Activated CD8-positive, alpha-beta memory T cell treated with anti-CD3 and anti-CD28 coated beads, Interleukin-2, amount 50 U/mL, for 24 hours (primary cell): Measurements from ENCODE around the gene KRT74.
"Not testable (repeated sequence)": the region's sequence is repeated elsewhere in the genome, so short reads cannot be mapped to it uniquely, and the experiment has no call there.

Experiments used
- DNase-seq: peaks from one replicate; pipeline ENCODE4 v3.0.0-alpha.2; 2020; ENCODE audit errors: extremely low read depth

Gene KRT74

DNA sequence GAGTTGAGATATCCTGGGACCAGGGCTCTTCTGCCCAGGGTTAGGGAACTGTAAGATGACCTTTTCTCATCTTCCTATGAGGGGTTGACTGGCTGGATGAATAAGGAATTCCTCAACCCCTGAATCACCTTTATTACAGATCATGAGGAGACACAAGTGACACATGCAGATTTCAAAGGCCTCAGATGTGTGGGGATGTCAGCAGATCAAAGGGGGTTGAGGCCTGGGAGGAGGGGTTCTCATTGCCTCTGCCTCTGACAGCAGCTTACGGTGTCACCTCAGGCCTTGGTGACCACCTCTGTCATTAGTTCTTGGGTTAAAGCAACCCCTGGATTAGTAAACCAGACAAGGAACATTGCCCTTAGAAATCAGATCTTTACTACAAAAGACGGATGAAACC, 29.7 kb upstream of the KRT74 start:
- DNase-seq, result no peak

DNA sequence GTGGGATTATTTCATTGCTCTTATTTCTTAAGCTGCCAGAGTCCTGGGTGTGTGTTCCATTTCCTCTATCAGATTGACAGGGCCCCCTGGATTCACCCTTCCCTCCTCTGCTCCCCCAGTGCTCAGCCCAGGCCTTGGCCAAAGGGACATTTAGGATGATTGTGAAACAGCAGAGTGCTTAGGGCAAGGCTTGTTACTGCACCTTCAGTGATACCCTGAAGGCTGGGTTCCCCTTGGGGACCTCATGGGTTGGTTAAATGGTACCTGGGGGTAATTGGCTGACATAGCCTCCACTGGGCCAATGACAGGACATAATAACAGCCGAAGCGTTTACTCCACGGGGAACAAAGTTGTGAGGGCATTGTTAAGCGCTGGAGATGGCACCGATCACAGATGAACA, 28.9 kb upstream of the KRT74 start:
- DNase-seq, result no peak

DNA sequence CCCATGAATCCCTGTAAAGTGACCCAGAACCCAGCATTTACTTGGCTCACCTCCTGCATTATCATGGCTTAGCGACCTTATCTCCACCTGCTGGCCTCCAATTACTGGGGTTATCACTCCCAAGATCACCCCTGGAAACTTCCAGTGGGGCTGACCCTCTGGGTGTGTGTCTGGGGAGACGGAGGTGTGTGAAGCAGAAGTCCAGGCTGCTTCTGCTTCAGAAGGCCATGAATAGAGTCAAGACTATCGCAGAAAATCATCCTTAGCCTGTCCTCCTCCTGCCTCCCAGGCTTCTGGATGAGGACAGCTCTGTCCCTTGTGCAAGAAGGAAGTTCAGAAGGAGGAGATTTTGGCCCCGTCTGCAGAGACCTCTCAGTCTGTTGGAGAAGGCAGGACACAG, 28.0 kb upstream of the KRT74 start:
- no peak for DNase-seq

DNA sequence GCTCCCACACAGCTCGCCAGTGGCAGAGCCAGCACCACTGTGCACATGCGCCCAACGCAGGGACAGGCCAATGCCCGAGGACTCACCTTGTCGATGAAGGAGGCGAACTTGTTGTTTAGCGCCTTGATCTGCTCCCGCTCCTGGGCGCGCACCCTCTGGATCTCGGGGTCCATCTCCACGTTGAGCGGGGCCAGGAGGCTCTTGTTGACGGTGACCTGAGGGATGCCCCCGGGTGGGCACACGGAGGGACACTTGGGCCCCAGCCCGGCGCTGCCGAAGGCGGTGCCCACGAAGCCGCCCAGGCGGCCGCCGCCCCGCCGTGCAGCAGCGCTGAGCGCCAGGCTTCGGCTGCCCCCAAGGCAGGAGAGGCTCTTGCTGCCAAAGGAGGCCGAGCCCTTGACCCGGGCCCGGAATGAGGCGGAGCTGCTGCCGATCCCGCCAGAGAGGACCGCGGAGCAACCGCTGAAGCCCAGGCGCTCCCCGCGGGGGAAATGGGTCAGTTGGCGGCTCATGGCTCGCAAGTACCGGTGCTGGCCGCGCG, 27.4 kb upstream of the KRT74 start, which contains the start of gene KRT72:
Gene KRT72 (minus strand): TSS at position 523 of the 541 bp plus-strand sequence. CDS start 11 bp downstream, at position 512.
- DNase-seq, result no peak

DNA sequence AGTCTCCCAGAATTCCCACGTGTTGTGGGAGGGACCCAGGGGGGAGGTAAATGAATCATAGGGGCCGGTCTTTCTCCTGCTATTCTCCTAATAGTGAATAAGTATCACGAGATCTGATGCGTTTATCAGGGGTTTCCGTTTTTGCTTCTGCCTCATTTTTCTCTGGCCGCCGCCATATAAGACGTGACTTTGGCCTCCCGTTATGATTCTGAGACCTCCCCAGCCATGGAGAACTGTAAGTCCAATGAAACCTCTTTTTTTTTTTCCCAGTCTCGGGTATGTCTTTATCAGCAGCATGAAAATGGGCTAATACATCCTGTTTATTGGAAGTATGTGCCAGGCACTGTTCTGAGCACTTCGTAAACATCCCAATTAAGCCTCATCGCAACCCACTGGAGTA, 26.8 kb upstream of the KRT74 start:
- no peak for DNase-seq

DNA sequence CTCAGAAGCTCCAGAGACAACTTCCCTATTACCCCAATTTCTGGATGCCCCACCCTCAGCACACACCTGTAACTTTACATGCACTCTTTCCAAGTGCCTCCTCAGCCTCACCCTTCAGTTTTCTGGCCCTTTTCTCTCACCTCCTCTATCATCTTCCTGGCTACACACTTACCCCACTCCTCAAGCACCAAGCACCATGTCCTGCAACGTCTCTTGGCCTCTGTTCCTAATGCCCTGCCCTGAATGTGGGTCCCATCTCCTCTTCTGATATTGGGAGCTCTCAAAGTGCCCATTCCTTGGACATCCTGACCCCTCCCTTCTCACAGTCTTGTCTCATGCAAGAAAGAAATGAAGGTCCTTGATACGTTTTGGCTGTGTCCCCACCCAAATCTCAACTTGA, 26.4 kb upstream of the KRT74 start:
- DNase-seq, result no peak

DNA sequence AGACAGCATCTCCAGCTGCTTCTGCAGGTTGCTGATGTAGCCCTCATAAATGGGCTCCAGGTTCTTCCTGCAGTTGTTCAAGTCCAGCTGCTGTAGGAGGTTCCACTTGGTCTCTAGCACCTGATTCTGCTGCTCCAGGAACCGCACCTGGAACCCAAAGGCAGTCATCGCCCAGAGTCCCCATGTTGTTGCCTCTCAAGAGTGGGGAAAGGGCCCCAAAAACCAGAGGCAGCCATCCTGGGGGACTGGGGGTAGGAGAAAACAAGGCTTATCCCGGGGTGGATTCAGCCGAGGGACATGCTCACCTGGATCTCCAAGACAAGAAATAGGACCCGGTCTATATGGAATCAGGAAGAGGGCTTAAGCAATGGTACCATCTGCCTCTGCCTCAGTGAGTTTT, 25.3 kb upstream of the KRT74 start:
- no peak for DNase-seq

DNA sequence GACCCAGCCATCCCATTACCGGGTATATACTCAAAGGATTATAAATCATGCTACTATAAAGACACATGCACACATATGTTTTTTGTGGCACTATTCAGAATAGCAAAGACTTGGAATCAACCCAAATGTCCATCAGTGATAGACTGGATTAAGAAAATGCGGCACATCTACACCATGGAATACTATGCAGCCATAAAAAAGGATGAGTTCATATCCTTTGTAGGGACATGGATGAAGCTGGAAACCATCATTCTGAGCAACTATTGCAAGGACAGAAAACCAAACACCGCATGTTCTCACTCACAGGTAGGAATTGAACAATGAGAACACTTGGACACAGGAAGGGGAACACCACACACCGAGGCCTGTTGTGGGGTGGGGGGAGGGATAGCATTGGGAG, 20.6 kb upstream of the KRT74 start:
- not testable (repeated sequence) for DNase-seq

DNA sequence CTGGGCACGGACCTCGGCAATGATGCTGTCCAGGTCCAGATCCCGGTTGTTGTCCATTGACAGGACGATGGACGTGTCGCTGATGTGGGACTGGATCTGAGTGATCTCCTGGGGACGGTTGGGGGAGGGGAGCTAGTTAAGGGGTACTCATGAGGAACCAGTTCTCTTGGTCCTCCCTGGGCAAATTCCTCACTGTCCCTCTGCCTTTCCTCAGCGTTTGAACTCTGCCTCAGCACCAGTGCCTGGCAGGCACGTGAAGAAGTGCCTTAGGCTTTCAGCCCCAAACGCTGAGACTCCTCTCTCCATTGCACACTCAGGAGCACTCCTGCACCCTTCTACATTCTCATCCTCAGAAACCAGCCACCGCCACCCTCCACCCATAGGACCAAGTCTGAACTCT, 17.9 kb upstream of the KRT74 start:
- DNase-seq, result no peak

DNA sequence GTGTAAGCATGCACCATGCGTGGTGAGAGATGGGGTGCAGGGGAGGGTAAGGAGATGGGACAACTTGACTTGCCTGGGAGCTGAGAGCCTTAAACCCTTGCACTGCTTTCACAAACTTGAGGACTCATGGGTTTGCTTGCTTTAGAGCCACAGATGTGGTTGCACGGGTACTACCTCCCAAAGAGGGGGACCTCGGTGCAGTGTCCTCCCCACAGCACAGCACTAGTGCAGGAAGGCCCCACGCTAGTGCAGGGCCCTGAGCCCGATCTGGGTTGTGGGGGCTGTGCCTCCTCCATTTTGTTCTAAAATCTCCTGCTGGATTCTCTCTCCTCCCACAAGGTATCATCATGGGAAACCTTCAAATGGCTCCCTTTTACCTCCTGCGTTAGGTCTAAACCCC, 16.4 kb upstream of the KRT74 start:
- DNase-seq, result no peak

DNA sequence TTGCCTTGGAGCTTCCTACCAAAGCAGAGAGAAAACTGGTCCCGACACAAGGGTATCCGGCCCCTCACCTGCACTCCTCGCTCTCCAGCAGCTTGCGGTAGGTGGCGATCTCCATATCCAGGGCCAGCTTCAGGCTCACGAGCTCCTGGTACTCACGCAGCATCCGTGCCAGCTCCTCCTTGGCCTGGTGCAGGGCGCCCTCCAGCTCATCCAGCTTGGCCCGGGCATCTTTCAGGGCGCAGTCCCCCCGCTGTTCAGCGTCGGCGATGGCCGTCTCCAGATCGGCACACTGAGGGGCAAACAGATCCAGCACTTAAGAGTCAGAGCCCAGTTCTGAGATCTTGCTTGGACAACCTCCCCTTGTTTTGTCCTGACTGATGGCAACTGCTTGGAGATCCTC, 13.9 kb upstream of the KRT74 start:
- DNase-seq, result no peak

DNA sequence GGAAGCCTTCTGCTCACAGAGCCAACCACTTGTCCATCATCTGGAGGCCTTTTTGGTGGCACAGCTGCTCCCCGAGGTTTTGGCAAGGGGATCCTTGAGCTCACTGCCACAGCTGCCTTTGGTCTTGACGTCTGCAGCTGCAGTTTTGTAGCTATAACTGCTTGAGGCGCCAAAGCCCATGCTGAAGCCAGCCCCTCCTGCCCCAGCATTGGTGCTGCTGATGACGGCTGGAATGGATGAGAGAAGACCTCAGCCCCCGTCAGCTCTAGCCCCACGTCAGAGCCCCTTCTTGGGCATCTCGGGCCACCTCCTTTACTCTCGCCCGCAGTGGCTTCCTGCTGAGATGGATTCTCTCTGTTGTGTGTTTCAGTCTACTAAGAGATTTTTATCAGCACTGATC, 12.3 kb upstream of the KRT74 start:
- no peak for DNase-seq

DNA sequence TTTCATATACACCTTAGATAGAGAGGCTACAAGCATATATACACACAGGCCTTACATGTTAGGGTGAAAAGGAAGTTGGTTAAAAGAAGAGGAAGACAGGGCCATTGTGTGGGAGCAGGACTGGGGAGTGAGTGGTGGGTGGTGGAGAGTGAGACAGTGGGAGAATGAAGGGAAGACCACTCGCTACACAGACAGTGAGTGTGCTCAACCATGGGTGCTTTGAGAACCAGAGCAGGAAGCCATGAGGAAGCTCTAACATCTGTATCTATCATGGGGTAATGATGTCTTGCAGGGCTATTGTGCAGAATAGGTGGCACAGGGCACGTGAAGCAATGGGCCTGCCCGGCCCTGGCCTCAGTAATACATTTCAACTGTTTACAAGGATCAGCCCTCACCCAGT, 11.4 kb upstream of the KRT74 start:
- no peak for DNase-seq

DNA sequence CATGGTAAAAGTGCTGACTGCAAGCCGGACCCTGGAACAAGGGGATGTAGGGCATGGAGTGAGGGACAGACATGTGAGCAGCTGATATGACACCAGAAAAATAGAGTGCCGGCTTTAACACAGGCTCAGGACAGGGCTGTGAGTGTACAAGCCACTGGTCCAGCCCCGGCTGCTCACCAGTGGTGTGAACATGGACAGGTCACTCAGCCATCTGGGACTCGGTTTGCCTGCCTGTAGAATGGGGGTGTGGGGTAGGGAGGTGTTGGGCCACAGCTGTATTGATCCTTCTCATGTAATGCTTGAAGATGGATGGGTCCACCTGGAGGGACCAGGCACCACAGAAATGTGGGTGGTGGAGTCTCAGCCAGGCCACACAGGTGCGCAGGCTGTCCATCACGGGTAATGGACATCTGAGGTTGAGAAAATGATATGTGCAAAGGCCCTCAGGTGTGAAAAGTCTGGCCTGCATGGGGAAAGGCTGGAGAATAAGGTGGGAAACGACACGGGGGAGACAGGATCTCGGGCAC, 10.6 kb upstream of the KRT74 start:
- no peak for DNase-seq

DNA sequence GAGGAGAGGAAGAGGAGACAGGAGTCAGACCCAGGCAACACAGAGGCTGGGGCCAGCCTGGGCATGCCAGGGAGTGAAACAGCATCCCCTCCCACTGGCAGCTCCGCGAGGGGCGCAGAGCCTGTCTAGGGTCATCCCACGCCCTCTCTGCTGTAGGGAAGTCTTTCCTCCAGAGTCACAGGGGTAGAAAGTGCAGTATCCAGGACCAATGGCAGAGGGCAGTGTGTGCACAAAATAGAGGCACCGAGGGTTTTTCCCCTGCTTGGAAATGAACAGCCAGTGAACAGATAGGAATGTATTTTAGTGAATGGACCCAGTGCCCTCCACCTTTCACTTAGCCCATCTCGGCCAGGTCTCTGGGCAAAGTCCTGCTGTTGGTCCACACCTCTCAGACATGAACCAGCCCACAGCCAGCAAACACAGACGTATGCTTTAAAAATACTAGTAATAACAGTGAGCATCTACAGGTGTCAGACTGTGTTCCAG, 9.4 kb upstream of the KRT74 start:
- peak; percentile 38 for DNase-seq

DNA sequence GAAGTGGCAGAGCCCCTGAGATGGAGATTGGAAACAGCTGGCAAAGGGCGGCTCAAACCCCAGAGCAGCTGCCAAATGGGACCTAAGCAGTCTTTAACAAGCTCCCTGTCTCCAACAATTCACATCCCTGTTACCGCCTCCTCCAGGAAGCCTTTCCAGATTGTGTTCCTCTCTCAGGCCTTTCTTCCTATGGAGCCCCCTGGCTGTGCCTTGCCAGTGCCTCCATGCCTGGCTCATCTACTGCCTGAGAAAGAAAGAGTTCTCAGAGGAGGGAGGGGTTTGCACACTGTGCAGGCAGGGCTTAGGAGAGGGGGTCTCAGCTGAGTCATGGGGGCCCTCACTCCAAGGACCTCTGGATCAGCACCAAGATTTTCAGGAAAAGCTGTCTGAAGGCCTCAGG, 8.8 kb upstream of the KRT74 start:
- DNase-seq, result no peak

DNA sequence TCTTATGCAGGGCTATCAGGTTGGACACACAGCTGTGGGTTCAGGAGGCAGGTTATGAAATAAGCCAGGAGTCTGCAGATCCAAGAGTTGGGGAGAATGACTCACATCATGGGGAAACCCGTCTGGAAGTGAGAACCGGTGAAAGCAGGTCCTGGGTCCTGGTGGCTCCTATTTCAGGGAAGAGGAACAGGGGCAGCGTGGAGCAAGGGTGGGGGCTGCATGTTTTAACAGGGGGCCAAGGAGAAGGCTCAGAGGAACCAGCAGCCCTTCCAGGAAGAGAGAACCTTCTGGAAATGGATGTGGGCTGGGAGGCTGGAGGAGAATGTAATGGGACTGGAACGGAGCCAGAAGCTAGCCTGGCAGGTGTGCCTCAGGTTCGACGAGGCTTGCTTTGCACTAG, 7.8 kb upstream of the KRT74 start:
- DNase-seq, result no peak

DNA sequence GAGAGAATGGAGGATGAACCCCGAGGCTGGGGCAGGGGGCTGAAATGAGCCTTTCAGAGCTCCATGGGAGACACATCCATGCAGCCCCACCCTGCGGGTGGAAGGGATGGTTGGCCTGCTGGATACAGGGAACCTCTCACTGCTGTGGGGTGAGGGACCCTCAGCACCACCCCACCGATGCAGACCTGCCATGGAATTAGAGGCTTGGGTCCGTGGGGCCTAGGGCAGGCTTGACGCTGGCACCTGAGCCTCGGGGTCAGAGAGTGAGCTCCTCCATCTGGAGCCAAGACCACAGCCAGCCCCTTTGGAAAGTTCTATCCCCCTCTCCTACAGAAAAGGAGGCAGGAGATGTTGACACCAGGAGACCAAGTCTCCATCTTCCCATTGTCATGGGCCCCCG, 7.4 kb upstream of the KRT74 start:
- DNase-seq, result no peak

DNA sequence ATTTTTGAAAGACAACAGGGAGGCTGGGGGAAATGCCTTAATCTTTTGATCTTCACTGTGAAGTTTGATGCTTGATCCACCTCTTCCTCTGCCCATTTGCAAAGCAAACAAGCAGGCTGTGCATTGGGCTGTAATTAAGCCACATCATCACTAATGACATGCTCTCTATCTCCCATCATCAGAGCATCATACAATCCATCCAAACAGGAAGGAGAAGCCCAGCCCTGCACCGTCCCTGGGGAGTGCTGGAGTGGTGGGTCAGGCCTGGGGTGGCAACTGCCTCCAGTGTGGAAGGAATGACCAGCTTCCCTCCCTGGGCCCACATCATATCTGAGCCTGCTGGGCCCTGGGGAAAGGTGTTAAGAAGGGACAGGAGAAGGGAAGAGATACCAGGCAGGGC, 6.9 kb upstream of the KRT74 start:
- DNase-seq, result no peak

DNA sequence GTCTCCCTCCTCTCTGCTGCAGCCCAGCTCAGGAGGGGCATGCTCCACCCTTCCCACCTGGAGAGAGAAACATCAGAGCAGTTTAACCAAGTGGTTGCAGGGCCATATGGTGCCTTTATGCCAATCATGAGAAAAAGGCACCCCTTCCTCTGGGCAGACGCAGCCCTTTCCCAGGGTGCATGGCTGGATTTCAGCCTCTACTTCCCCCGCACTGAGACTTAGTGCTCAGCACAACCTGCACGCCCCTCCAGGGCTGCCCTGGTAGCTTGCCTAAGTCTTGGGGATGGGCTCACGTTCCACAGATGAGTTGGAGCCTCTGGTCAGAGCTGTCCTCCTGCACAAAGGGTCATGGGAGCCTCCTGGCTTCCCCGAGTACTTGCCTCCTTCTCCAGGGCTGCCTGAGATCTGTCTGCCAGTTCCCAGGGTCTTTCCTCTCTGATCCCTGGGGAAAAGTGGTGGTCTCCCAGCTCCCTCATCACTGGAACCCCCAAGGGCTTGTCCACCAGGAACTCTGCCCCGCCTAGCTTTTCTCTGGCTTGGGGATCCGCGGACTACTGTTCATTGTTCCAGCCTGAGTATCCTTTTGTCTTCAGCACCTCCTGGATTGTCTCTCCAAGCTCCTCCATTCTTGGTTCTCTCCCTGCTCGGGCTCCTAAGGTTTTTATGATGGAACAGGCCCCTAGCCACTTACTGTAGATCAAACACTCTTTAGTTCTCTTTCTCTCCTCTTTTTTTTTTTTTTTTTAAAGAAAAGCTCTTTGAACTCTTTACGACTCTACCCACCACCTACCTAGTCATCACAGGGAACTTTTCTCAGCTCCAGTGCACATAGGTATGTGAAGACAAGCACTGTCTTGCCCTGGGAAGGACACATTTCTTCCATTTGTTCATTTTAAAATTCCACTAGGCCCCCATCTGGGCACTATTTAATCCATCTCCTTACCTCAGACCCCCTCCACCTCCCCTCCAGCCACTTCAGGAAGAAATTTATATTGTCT, 6.1 kb upstream of the KRT74 start:
- DNase-seq, result no peak

DNA sequence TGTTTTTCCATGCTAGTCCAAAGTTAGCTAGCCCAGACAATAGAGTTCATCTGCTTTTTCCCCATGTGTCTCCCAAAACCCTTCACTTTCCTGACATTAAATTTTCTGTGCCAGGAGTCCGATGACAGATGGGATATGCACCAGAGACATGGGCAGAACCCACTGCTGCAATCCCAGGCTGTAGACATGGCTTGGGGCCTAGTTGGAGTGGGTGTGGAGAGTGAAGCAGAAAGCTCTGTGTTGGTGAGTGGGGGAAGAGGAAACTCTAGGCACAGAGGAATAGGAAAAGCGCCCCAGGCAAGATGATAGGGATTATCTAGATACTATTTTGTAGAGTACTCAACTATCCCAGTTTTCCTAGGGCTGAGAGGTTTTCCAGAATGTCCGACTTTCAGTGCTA, 4.8 kb upstream of the KRT74 start:
- DNase-seq, result no peak

DNA sequence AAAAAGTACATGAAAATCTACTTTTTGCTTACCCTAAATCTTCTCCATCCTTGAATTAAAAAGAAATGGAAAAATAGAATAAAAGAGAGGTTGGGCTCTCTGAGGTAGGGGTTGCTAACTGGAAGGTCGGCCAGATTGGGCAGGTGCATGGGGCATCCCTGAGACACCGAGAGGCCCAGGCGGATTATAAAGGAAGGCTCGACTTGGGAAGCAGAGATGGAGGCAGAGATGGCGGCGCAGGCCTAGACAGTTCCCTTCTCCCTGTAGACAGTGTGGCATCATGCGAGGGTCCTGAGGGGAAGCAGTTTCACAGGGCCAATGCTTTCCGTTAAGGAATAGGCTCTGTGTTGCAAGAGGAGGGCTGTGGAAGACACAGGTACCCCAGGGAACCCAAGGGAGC, 3.7 kb upstream of the KRT74 start:
- DNase-seq, result no peak

DNA sequence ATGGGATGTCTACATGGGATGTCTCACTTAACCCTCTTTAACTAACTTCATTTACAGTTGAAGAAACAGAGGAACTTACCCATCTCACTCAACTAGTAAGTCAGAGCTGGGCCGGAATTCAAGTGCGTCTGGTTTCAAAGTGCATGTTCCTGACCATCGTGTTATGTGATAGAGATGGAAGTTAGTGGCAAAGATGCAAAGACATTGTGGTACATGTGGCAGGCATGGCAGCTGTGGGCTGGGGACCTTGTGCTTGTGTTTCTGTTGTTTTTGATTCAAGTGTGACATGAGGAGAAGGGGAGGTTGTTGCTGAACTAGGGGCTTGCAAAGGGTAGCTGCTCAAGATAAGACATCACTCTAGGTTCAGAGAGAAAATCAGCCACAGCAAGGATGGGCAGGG, 2.3 kb upstream of the KRT74 start:
- no peak for DNase-seq
